ENCODE data around the gene PCDHGA10.

The PCDHGA10 gene

GRCh38 chr5:141420855-141421488 lies 8.2 kb downstream of the PCDHGA10 start, which contains the start of gene PCDHGA11 (continued):
- TF ChIP-seq ZNF148 (tag by site-specific recombination; IDR thresholded peaks at IDR 0.05; ENCODE audit: borderline replicate concordance): no peak
- no peak for TF ChIP-seq YY2 (tag by site-specific recombination; IDR thresholded peaks at IDR 0.05)
- TF ChIP-seq KLF1 (tag by site-specific recombination; IDR thresholded peaks at IDR 0.05): no peak
- TF ChIP-seq ZFP69B (tag by site-specific recombination; IDR thresholded peaks at IDR 0.05): peak; percentile 37; the same call in 1 of the 2 replicates
- no peak for TF ChIP-seq ZNF768 (tag by site-specific recombination; IDR thresholded peaks at IDR 0.05)
- TF ChIP-seq ZNF660 (tag by site-specific recombination; IDR thresholded peaks at IDR 0.05): peak; percentile 64
- 0 out of 2 replicates have a peak, but pooled peaks have one; percentile 22 for TF ChIP-seq ZSCAN30 (tag by site-specific recombination; IDR thresholded peaks at IDR 0.05)
- no peak; the same call in 1 of the 2 replicates for TF ChIP-seq ZBTB48 (tag by site-specific recombination; IDR thresholded peaks at IDR 0.05)
- no peak for TF ChIP-seq ZNF112 (tag by site-specific recombination; IDR thresholded peaks at IDR 0.05)
- TF ChIP-seq ZNF280C (tag by site-specific recombination; IDR thresholded peaks at IDR 0.05): no peak
- peak; percentile 41; the same call in 1 of the 2 replicates for TF ChIP-seq ZNF692 (tag by site-specific recombination; IDR thresholded peaks at IDR 0.05)
- TF ChIP-seq ZNF10 (tag by site-specific recombination; IDR thresholded peaks at IDR 0.05): peak; percentile 60; the same call in 1 of the 2 replicates
- TF ChIP-seq ZFP3 (tag by site-specific recombination; IDR thresholded peaks at IDR 0.05; ENCODE audit: low read depth): no peak
- no peak for TF ChIP-seq ZNF639 (tag by site-specific recombination; IDR thresholded peaks at IDR 0.05)
- no peak for TF ChIP-seq ZNF354C (tag by site-specific recombination; IDR thresholded peaks at IDR 0.05; ENCODE audit: borderline replicate concordance, low read depth)
- TF ChIP-seq ZNF239 (tag by site-specific recombination; IDR thresholded peaks at IDR 0.05): no peak
- peak; percentile 81 for TF ChIP-seq ZBTB17 (tag by site-specific recombination; IDR thresholded peaks at IDR 0.05)
- TF ChIP-seq ZNF701 (tag by site-specific recombination; IDR thresholded peaks at IDR 0.05): no peak
- no peak for TF ChIP-seq ZNF776 (tag by site-specific recombination; IDR thresholded peaks at IDR 0.05; ENCODE audit: borderline replicate concordance)
- TF ChIP-seq ZBTB26 (tag by site-specific recombination; optimal IDR thresholded peaks at IDR 0.05): peak; percentile 24
- TF ChIP-seq GLIS2 (tag by site-specific recombination; IDR thresholded peaks at IDR 0.05): peak; percentile 51; the same call in 1 of the 2 replicates
- peak; percentile 83 for TF ChIP-seq ZNF654 (tag by site-specific recombination; IDR thresholded peaks at IDR 0.05; ENCODE audit: low read depth)
- no peak for TF ChIP-seq EGR2 (tag by site-specific recombination; IDR thresholded peaks at IDR 0.05; ENCODE audit: low read depth)
- 0 out of 2 replicates have a peak, but pooled peaks have one; percentile 26 for TF ChIP-seq ZNF791 (tag by site-specific recombination; IDR thresholded peaks at IDR 0.05)
- TF ChIP-seq ZFP41 (tag by site-specific recombination; IDR thresholded peaks at IDR 0.05; ENCODE audit: borderline replicate concordance): no peak
- peak; percentile 59 for TF ChIP-seq CTCF (tag by site-specific recombination; IDR thresholded peaks at IDR 0.05)
- peak; percentile 33; the same call in 1 of the 2 replicates for TF ChIP-seq ZNF184 (tag by site-specific recombination; IDR thresholded peaks at IDR 0.05)
- TF ChIP-seq ATF2 (tag by site-specific recombination; IDR thresholded peaks at IDR 0.05; ENCODE audit: low read depth): no peak

Measured in HEK293 (cell line).